Cardiac muscle cell (in vitro differentiated cells and primary cell): ENCODE measurements around the gene DELE1. TPM values are rescaled to one million over a fixed set of nuclear protein-coding genes. Genes with fewer than 3 reads are reported as not detected.

Experiments
- DNase-seq, 2 donors: peaks; one replicate each; pipeline versions ENCODE4 v3.0.0 to v3.0.0-alpha.2; 2010 to 2017; ENCODE audit warnings: low read depth in 1 of 2, low spot score in 1 of 2
- H3K27ac ChIP-seq: fragments of 200-600 bp; sonication (generic); 2 replicates; pipeline ENCODE4 v1.5.1; 2016
- H3K27me3 ChIP-seq: fragments of 200-600 bp; sonication (generic); 2 replicates; pipeline ENCODE4 v1.6.0; 2016; ENCODE audit warnings: control low read depth
- H3K36me3 ChIP-seq: fragments of 200-600 bp; sonication (generic); 2 replicates; pipeline ENCODE4 v1.5.1; 2016; ENCODE audit warnings: control low read depth
- H3K4me1 ChIP-seq: fragments of 200-600 bp; sonication (generic); 2 replicates; pipeline ENCODE4 v1.8.1; 2017; ENCODE audit warnings: low read depth, mild to moderate bottlenecking, mixed run types
- H3K4me3 ChIP-seq: fragments of 200-600 bp; sonication (generic); 2 replicates; pipeline ENCODE4 v1.5.1; 2016; ENCODE audit warnings: mild to moderate bottlenecking
- H3K9me3 ChIP-seq: fragments of 200-600 bp; sonication (generic); 2 replicates; pipeline ENCODE4 v1.5.1; 2017; ENCODE audit warnings: low read depth, mild to moderate bottlenecking, control low read depth
- polyA plus RNA-seq: library from polyadenylated mRNA; unstranded; fragments of >200 nt; fragmentation: Nextera tagmentation; extraction: Ambion mirVana; gene quantifications from 2 replicates; pipeline ENCODE4 v1.2.1, GENCODE V29; 2016
- total RNA-seq: library from RNA; depleted of rRNA; stranded (reverse); fragments of >200 nt; gene quantifications from 2 replicates; pipeline ENCODE4 v1.2.3, GENCODE V29; 2016
- TF ChIP-seq, protein P1 (sequence below): IDR thresholded peaks from 2 replicates; pipeline ENCODE4 v1.5.1; 2012; ENCODE audit warnings: low read depth, mild to moderate bottlenecking, low read length

Gene DELE1
- total and polyA plus RNA-seq, 2 experiments from 2014 or later = 58.1 to 101 TPM

GRCh38 chr5:141965071-141965470 lies 41.4 kb downstream of the DELE1 start:
- H3K4me3 ChIP-seq = no peak overlapping the region
- no peak overlapping the region for H3K27ac ChIP-seq
- H3K36me3 ChIP-seq = no peaks in the 10 kb centered on the region
- H3K4me1 ChIP-seq = peaks cover 10% of the 10 kb centered on the region
- no peak for DNase-seq
- H3K9me3 ChIP-seq = no peaks in the 10 kb centered on the region
- H3K27me3 ChIP-seq = no peaks in the 10 kb centered on the region
- TF ChIP-seq, protein P1, sequence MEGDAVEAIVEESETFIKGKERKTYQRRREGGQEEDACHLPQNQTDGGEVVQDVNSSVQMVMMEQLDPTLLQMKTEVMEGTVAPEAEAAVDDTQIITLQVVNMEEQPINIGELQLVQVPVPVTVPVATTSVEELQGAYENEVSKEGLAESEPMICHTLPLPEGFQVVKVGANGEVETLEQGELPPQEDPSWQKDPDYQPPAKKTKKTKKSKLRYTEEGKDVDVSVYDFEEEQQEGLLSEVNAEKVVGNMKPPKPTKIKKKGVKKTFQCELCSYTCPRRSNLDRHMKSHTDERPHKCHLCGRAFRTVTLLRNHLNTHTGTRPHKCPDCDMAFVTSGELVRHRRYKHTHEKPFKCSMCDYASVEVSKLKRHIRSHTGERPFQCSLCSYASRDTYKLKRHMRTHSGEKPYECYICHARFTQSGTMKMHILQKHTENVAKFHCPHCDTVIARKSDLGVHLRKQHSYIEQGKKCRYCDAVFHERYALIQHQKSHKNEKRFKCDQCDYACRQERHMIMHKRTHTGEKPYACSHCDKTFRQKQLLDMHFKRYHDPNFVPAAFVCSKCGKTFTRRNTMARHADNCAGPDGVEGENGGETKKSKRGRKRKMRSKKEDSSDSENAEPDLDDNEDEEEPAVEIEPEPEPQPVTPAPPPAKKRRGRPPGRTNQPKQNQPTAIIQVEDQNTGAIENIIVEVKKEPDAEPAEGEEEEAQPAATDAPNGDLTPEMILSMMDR = no peak

DNA sequence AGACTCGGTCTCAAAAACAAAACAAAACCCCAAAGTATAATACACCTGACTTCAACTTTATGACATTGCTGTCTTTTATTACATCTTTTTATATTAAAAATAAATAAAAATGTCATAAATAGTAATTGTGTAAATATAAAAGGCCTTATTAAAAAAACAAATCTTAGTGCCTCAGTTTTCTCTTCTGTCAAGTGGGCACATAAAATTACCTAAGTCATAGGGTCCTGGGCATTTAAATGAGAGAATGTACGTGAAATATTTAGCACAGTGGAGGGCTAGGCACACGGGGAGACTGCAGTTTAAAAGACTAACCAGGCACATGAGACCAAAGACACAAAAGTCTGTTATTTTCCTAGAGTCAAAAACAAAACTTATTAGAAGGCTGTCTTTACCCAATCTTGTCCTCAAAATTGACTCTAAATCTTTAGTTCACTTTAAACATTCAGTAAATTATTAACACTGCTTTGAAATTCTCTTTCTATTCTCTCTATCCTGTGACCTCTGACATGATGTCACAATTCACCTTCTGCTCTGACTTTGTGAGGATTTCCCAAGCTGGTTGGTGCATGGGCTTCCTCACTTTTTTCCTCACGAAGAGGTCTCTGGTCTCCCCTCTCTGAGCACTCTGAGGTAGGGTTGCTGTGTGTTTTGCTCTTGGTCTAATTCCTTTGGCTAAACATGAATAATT lies 42.7 kb downstream of the DELE1 start:
- TF ChIP-seq, protein P1 = no peak
- no peak overlapping the region for H3K27ac ChIP-seq

GRCh38 chr5:141966963-141967333 lies 43.3 kb downstream of the DELE1 start:
- TF ChIP-seq, protein P1 = no peak
- Histone ChIP-seq H3K27ac (no peak overlapping the region), H3K9me3 (no peaks in the 10 kb centered on the region), H3K4me1 (peaks cover 13% of the 10 kb centered on the region), H3K27me3 (no peaks in the 10 kb centered on the region), H3K36me3 (no peaks in the 10 kb centered on the region), H3K4me3 (no peak overlapping the region)
- no peak for DNase-seq

More for the DNA sequence above, 42.7 kb downstream of the DELE1 start:
- Histone ChIP-seq H3K9me3 (no peaks in the 10 kb centered on the region), H3K36me3 (no peaks in the 10 kb centered on the region), H3K27me3 (no peaks in the 10 kb centered on the region), H3K4me1 (peaks cover 14% of the 10 kb centered on the region), H3K4me3 (no peak overlapping the region)
- no peak for DNase-seq

- Histone ChIP-seq H3K27me3 (no peaks in the 10 kb centered on the region), H3K36me3 (peaks cover 7% of the 10 kb centered on the region), H3K27ac (peak within 1 kb of the TSS; percentile 97), H3K4me3 (peak within 1 kb of the TSS; percentile 73), H3K9me3 (no peaks in the 10 kb centered on the region), H3K4me1 (peaks cover 13% of the 10 kb centered on the region)
- TF ChIP-seq, protein P1 = peak; percentile 74
- DNase-seq = peak; percentile 96 to 97
Measured at GRCh38 chr5:141968914-141969608, 45.4 kb downstream of the DELE1 start, which contains the start of gene RNF14. TSS of gene RNF14 (plus strand) at chr5:141969105. CDS start at chr5:141973589, 4,484 bp downstream.

GRCh38 chr5:141969783-141970771 lies 46.4 kb downstream of the DELE1 start:
- Histone ChIP-seq H3K36me3 (peaks cover 17% of the 10 kb centered on the region), H3K4me3 (peak overlapping the region; percentile 73), H3K27ac (peak overlapping the region; percentile 97), H3K27me3 (no peaks in the 10 kb centered on the region), H3K4me1 (peaks cover 13% of the 10 kb centered on the region), H3K9me3 (no peaks in the 10 kb centered on the region)
- peak in 1 of 2 donors; percentile 45 for DNase-seq
- TF ChIP-seq, protein P1 = no peak
